ENCODE data around the gene SMARCD3.

Gene SMARCD3

DNA sequence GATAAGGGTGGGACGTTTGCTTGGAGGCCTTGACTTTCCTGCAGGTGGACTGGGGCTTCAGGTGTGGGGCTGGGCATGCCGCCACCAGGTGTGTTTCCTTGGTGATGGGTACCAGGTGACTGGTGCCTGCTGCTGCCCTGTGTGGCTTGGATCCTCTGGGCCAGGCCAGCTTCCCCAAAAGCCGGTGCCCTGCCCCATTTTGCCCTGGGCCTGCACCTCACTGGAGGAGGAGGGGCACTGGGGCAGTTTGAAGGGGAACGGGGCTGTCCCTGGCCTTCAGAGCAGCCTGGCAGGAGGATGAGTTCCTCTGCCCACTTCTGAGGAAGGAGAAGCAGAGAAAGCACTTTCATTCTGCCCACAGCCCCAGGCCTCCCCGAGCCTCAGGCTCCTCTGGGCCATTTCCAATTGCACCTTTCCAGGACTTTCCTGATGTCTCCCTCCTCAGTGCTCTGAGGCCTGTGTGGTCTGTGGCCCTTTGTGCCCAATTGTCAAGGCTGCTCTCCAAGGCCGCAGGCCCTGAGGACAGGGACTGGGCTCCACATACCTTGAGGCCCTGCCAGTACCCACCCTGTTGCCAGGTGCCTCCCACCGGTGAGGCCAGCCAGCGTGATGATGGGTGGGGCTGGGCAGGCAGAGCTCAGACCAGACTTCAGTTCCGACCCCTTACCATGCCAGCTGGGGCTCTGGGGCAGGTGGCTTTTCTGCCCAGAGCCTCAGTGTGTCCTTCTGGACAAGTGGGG, 25.3 kb upstream of the SMARCD3 start:
- no peak for DNase-seq (ENCODE audit: extremely low read depth in 1 of 2, low read depth in 1 of 2)

GRCh38 chr7:151272877-151273276, 24.4 kb upstream of the SMARCD3 start:
- DNase-seq (ENCODE audit: extremely low read depth in 1 of 2, low read depth in 1 of 2) = no peak

- DNase-seq (ENCODE audit: extremely low read depth in 1 of 2, low read depth in 1 of 2) = no peak
These were observed 23.9 kb upstream of the SMARCD3 start for GRCh38 chr7:151272405-151272804.

- no peak for DNase-seq (ENCODE audit: extremely low read depth in 1 of 2, low read depth in 1 of 2)
These were observed 23.3 kb upstream of the SMARCD3 start for GRCh38 chr7:151271699-151272355.

DNA sequence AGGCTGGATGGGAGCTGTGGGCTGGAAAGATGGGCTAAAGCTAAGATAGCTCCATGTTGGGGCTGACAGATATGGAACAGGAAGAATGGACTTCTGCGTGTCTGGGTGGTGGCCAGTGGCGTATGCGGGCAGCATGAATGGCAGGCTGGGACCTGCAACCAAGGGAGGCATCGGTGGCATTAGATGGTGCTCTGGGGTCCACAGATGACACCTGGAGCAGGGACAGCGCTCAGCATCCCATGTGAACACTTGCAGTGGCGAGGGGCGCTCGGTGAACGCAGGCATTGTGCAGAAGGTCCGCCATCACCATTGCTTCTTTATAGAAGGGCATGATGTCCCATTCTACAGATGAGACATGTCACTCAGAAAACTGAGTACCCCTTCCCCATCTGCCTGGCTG, 21.0 kb upstream of the SMARCD3 start:
- DNase-seq (ENCODE audit: extremely low read depth in 1 of 2, low read depth in 1 of 2) = no peak

- no peak for DNase-seq (ENCODE audit: extremely low read depth in 1 of 2, low read depth in 1 of 2)
These were observed 16.9 kb upstream of the SMARCD3 start for GRCh38 chr7:151265351-151265931.

DNA sequence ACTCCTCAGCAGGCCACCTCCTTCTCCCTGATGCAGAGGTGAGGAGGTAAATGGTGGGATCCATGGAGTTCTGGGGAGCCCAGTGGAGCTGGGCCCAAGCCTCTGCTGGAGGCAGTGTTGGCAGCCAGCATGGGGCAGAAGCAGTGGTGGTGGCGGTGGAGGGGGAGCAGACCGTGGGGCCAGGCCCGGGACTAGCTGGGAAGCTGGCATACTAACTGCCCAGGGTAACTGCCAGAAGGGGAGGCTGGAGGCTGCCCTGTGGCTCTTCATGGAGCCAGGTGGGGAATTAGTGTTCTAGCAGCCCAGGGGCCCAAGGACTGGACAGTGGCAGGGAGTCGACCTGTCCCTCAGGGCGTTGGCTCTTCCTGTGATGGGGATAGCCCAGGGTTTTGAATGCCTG, 16.1 kb upstream of the SMARCD3 start:
- DNase-seq (ENCODE audit: extremely low read depth in 1 of 2, low read depth in 1 of 2) = no peak

- DNase-seq (ENCODE audit: extremely low read depth in 1 of 2, low read depth in 1 of 2) = no peak
These were observed 13.0 kb upstream of the SMARCD3 start for GRCh38 chr7:151261529-151261928.

- DNase-seq (ENCODE audit: extremely low read depth in 1 of 2, low read depth in 1 of 2) = no peak
These were observed 12.4 kb upstream of the SMARCD3 start for GRCh38 chr7:151260883-151261282.

- no peak for DNase-seq (ENCODE audit: extremely low read depth in 1 of 2, low read depth in 1 of 2)
These were observed 12.0 kb upstream of the SMARCD3 start for GRCh38 chr7:151260471-151260870.

GRCh38 chr7:151257990-151258389, 9.5 kb upstream of the SMARCD3 start:
- DNase-seq (ENCODE audit: extremely low read depth in 1 of 2, low read depth in 1 of 2) = no peak

DNA sequence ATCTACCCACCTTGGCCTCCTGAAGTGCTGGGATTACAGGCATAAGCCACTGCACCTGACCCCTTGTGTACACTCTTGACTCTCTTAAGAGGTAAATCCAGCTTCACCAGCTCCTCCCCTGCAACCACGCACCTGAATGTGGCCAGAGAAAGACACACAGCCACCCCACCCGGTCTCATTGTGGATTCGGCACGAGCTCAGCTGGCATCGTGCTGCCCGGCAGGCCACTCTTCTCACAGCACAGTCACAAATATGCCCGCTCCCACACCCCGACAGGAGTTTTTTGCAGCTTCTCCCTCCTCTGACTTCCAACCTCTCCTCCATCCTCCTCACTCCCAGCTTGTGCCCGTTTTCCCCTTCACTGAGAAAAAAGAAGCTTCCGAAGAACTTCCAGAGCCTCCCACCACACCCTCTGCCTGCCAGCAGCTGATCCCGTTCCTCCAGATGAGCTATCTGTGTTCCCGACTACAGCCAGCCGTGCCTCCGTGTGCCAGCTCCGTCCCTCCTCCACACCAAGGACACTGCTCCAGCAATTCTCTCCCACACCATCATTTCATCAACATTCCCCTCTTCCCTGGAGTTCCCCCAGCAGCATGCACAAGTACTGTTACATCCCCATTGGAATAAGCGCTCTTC, 8.0 kb upstream of the SMARCD3 start:
- DNase-seq (ENCODE audit: extremely low read depth in 1 of 2, low read depth in 1 of 2) = no peak

DNA sequence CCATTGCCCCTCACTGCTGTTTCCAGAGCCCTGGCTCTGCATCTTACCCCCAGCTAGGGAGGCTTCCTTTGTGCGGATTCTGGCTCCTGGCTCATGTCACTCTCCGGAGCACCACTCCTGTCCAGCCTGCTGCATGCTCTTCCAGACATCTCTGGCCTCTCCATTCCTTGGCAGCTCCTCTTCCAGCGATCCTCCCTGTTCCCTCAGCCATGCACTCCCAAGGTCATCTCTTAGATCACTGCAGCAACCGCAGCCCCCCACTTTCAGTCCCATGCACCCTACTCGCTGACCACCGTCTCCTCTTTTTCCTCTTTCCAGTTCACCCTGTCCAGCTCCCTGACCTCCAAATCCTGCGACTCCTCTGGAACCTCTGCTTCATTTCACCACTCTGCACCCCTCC, 6.9 kb upstream of the SMARCD3 start:
- no peak for DNase-seq (ENCODE audit: extremely low read depth in 1 of 2, low read depth in 1 of 2)

DNA sequence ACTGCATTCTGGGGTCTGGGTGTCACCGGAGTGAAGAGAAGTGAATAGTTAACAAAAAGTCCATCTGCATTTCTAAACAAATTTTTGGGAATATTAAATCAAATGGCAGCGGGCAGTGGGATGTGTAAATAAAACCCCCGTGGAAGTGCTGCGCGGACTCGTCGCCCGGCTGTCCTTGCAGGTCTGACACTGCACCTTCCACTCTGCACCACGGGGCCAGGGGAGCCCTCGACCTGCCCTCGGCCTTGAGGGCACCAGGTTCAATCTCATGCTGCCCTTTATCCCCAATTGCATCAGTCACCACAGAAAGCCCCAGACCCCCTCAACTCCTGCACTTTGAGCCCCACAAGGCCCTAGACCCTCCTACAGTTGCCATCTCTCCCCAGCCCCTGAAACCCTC, 6.4 kb upstream of the SMARCD3 start:
- no peak for DNase-seq (ENCODE audit: extremely low read depth in 1 of 2, low read depth in 1 of 2)

- DNase-seq (ENCODE audit: extremely low read depth in 1 of 2, low read depth in 1 of 2) = no peak
These were observed 5.8 kb upstream of the SMARCD3 start for GRCh38 chr7:151254316-151254715.

DNA sequence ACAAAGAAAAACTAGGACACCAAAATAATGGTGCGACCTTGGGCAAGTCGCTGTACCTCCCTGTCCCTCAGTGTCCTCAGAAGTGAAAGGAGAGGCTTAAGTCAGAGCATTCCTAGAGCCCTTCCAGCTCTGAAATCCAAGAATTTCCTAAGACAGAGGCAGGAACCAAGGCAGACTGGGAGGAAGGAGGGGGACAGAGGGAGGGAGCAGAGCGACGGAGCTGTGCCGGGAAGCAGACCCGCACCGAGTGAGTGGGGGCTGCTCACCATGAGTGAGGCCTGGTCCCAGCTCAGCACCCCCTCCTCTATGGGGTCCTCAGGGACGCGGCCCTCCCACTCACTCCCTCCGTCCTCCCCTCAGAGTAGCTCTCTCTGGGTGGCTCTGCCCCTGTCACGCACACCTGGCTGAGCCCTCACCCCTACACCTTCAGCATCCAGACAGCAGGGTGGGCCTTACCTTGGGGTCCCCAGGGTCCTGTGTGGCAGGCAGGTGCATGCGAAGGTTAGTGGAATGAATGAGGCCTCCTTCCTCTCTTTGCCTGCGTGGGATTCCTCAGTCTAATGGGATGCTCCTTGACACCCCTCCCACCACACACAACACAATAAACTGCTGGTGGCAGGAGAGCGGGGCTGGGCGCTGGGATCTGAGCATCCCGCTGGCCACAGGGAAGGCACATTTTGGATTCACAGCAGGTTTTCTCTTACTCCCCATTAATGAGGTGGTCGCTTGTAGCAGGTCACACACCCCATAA, 4.6 kb upstream of the SMARCD3 start:
- DNase-seq (ENCODE audit: extremely low read depth in 1 of 2, low read depth in 1 of 2) = no peak

GRCh38 chr7:151252561-151252835, 4.0 kb upstream of the SMARCD3 start:
- no peak for DNase-seq (ENCODE audit: extremely low read depth in 1 of 2, low read depth in 1 of 2)

- DNase-seq (ENCODE audit: extremely low read depth in 1 of 2, low read depth in 1 of 2) = no peak
These were observed 3.4 kb upstream of the SMARCD3 start for GRCh38 chr7:151251689-151252560.

DNA sequence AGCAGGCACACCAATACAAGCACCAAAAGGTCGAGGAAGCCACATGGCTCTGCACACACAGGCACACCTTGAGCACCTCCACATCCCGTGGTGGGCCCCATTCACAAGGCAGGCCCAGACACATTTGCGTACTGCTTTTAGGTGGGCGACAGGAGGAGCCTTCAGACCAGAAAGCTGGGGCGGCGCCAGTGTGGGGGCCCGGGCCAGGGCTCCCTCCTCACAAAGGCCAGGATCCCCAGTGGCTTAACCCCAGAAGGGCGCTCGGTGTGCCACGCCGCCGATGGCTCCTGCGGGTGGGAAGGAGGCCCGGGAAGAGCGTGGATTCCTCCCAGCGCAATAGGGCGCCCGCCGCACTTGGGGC, 2.8 kb upstream of the SMARCD3 start:
- no peak for DNase-seq (ENCODE audit: extremely low read depth in 1 of 2, low read depth in 1 of 2)

Measured in stimulated activated CD8-positive, alpha-beta memory T cell treated with anti-CD3 and anti-CD28 coated beads, Interleukin-7, amount 100 ng/mL, for 48 hours (primary cell).